IMR-90 (cell line): ENCODE results near the gene GRM8. TPM values are rescaled to one million over a fixed set of nuclear protein-coding genes. Genes with fewer than 3 reads are reported as not detected.

ENCODE experiments used
- ATAC-seq: fragments of 200-7000 bp; cut with Tn5 transposase; 2 replicates; pipeline ENCODE4 v1.9.1; 2020; ENCODE audit warnings: low read depth, mild to moderate bottlenecking, moderate library complexity
- BruUV-seq: library from RNA; stranded (reverse); fragments of 400-500 nt; replicated peaks from 2 replicates; lab custom pipeline; 2021; lab: Mats Ljungman, UMichigan
- CTCF ChIA-PET: fragments of 300-600 bp; formaldehyde crosslinking; extraction: SDS; loops from one replicate; lab custom pipeline; 2021; ENCODE audit warnings: antibody characterized with exemption; lab: Yijun Ruan, JAX
- POLR2A ChIA-PET: fragments of 300-600 bp; sonication (Branson Sonifier 250); formaldehyde crosslinking; loops from one replicate; lab custom pipeline; 2022; ENCODE audit warnings: antibody characterized with exemption; ENCODE audit not compliant: unreplicated experiment; lab: Charles Lee
- DNase-seq: peaks from one replicate; pipeline ENCODE4 v3.0.0; 2013
- H2AFZ ChIP-seq: replicated peaks from 2 replicates; pipeline ENCODE3; 2013; ENCODE audit warnings: low read length, mild to moderate bottlenecking; ENCODE audit not compliant: poor library complexity
- H2AK5ac ChIP-seq: 2 replicates; pipeline ENCODE4 v1.6.1; 2013; ENCODE audit warnings: low read depth, low read length, inconsistent platforms
- H2AK9ac ChIP-seq: replicated peaks from 2 replicates; pipeline ENCODE3; 2013; ENCODE audit warnings: mild to moderate bottlenecking, low read depth, low read length, moderate library complexity; ENCODE audit not compliant: poor library complexity
- H2BK120ac ChIP-seq: 2 replicates; pipeline ENCODE4 v1.6.1; 2013; ENCODE audit warnings: low read depth, low read length, inconsistent platforms
- H2BK15ac ChIP-seq: 3 replicates; pipeline ENCODE4 v1.6.1; 2013; ENCODE audit warnings: low read depth, low read length, inconsistent platforms
- H2BK20ac ChIP-seq: 2 replicates; pipeline ENCODE4 v1.6.1; 2013; ENCODE audit warnings: low read depth, mild to moderate bottlenecking, inconsistent platforms, low read length, moderate library complexity
- H2BK5ac ChIP-seq: 2 replicates; pipeline ENCODE4 v1.6.1; 2013; ENCODE audit warnings: mild to moderate bottlenecking, low read depth, low read length, inconsistent platforms; ENCODE audit not compliant: poor library complexity, severe bottlenecking
- H3K14ac ChIP-seq: replicated peaks from 2 replicates; pipeline ENCODE4 v1.6.1; 2013; ENCODE audit warnings: low read depth, low read length, inconsistent platforms
- H3K18ac ChIP-seq: 2 replicates; pipeline ENCODE4 v1.6.1; 2013; ENCODE audit warnings: low read depth, low read length, control low read depth
- H3K23ac ChIP-seq: 2 replicates; pipeline ENCODE4 v1.6.1; 2013; ENCODE audit warnings: low read depth, low read length, inconsistent platforms
- H3K27ac ChIP-seq: 2 replicates; pipeline ENCODE4 v1.5.1; 2013; ENCODE audit warnings: mild to moderate bottlenecking, control low read depth, low read length; ENCODE audit not compliant: insufficient read depth
- H3K27me3 ChIP-seq: 2 replicates; pipeline ENCODE4 v1.6.1; 2013; ENCODE audit warnings: low read length; ENCODE audit not compliant: control insufficient read depth, insufficient read depth
- H3K36me3 ChIP-seq: 2 replicates; pipeline ENCODE4 v1.6.1; 2013; ENCODE audit warnings: low read length, mixed read lengths; ENCODE audit not compliant: control insufficient read depth, insufficient read depth
- H3K4ac ChIP-seq: 2 replicates; pipeline ENCODE4 v1.6.1; 2013; ENCODE audit warnings: low read depth, low read length, inconsistent platforms
- H3K4me1 ChIP-seq: 2 replicates; pipeline ENCODE4 v1.6.1; 2013; ENCODE audit warnings: low read length, mixed read lengths; ENCODE audit not compliant: control insufficient read depth, insufficient read depth
- H3K4me2 ChIP-seq: 2 replicates; pipeline ENCODE4 v1.6.1; 2013; ENCODE audit warnings: low read depth, mild to moderate bottlenecking, control low read depth, low read length, moderate library complexity
- H3K4me3 ChIP-seq: 2 replicates; pipeline ENCODE4 v1.5.1; 2013; ENCODE audit warnings: low read depth, mild to moderate bottlenecking, control low read depth, low read length, moderate library complexity; ENCODE audit not compliant: insufficient read depth
- H3K56ac ChIP-seq: 2 replicates; pipeline ENCODE4 v1.6.1; 2013; ENCODE audit warnings: low read length, inconsistent platforms; ENCODE audit not compliant: insufficient read depth; ENCODE audit errors: extremely low read depth
- H3K79me1 ChIP-seq, 2 experiments: 2 replicates each; pipeline ENCODE4 v1.6.1; 2013; ENCODE audit warnings: low read length in 2 of 2, inconsistent platforms in 1 of 2, low read depth in 1 of 2
- H3K9ac ChIP-seq: 2 replicates; pipeline ENCODE4 v1.6.1; 2013; ENCODE audit warnings: low read depth, low read length, control low read depth
- H3K9me1 ChIP-seq: 2 replicates; pipeline ENCODE4 v1.6.1; 2013; ENCODE audit warnings: low read length, inconsistent platforms; ENCODE audit not compliant: insufficient read depth
- H3K9me3 ChIP-seq: 2 replicates; pipeline ENCODE4 v1.6.1; 2013; ENCODE audit warnings: low read length; ENCODE audit not compliant: control insufficient read depth, insufficient read depth
- H4K20me1 ChIP-seq: 2 replicates; pipeline ENCODE4 v1.6.1; 2013; ENCODE audit warnings: low read length, inconsistent platforms; ENCODE audit not compliant: insufficient read depth
- H4K5ac ChIP-seq: 2 replicates; pipeline ENCODE4 v1.6.1; 2013; ENCODE audit warnings: mild to moderate bottlenecking, low read depth, low read length, control low read depth
- H4K8ac ChIP-seq, 2 experiments: 2 replicates each; pipeline ENCODE4 v1.6.1; 2013; ENCODE audit warnings: low read depth in 2 of 2, low read length in 2 of 2, control low read depth in 1 of 2, inconsistent platforms in 1 of 2
- H4K91ac ChIP-seq: 2 replicates; pipeline ENCODE4 v1.6.1; 2013; ENCODE audit warnings: low read depth, low read length, inconsistent platforms; ENCODE audit not compliant: insufficient read depth
- BHLHE40 ChIP-seq: fragments of 150-350 bp; IDR thresholded peaks from 2 replicates; pipeline ENCODE4 v1.6.1; 2016; ENCODE audit warnings: mild to moderate bottlenecking, low read depth, low read length
- CTCF ChIP-seq: conservative IDR thresholded peaks from 2 replicates; pipeline ENCODE4 v1.5.1; 2012; ENCODE audit warnings: mild to moderate bottlenecking, low read depth, low read length, improper control_type of control experiment
- POLR2A ChIP-seq: IDR thresholded peaks from 2 replicates; pipeline ENCODE4 v1.6.1; 2012; ENCODE audit warnings: mild to moderate bottlenecking, low read depth, low read length
- RCOR1 ChIP-seq: IDR thresholded peaks from 2 replicates; pipeline ENCODE4 v1.6.1; 2012; ENCODE audit warnings: mild to moderate bottlenecking, low read length, improper control_type of control experiment; ENCODE audit not compliant: insufficient replicate concordance
- SMC3 ChIP-seq: fragments of 150-350 bp; IDR thresholded peaks from 2 replicates; pipeline ENCODE4 v1.6.1; 2016; ENCODE audit warnings: low read depth, mild to moderate bottlenecking, antibody characterized with exemption, low read length, moderate library complexity
- WGBS, 2 experiments: methylation state at CpG; one replicate each; pipeline versions ENCODE4 v1.1.5 to v1.1.7; 2013; ENCODE audit warnings: missing lambda C conversion rate in 2 of 2; ENCODE audit not compliant: insufficient read length in 1 of 2; ENCODE audit errors: extremely low coverage in 2 of 2; 5-methylcytosine and 5-hydroxymethylcytosine counted together
- dilution Hi-C: fragments of 300-500 bp; cut with HindIII; formaldehyde crosslinking; loops from one replicate; pipeline ENCODE4 v1.14.3; 2018; ENCODE audit warnings: low sequenced_read_pairs; ENCODE audit not compliant: unreplicated experiment
- in situ Hi-C: fragments of 300-500 bp; cut with MboI; formaldehyde crosslinking; loops from 3 replicates; pipeline ENCODE4 v1.14.3; 2019; ENCODE audit warnings: low sequenced_read_pairs, inconsistent platforms, mixed read lengths
- intact Hi-C: fragments of 100-400 bp; cut with micrococcal nuclease; formaldehyde crosslinking; loops from 2 replicates; pipeline ENCODE4 v1.10.0; 2022
- polyA plus RNA-seq, 3 experiments: library from polyadenylated mRNA; depleted of rRNA; stranded (reverse); fragments of >200 nt; gene quantifications; 2 replicates each; pipeline ENCODE4 v1.2.3, GENCODE V29; 2012; ENCODE audit warnings: low replicate concordance in 1 of 3
- total RNA-seq: library from RNA; depleted of rRNA; stranded (reverse); fragments of >200 nt; gene quantifications from 2 replicates; pipeline ENCODE4 v1.2.3, GENCODE V29; 2012

The GRM8 gene
- total and polyA plus RNA-seq, 2 of the 4 experiments (the other 2 are of a cell fraction): not detected

- no CpG with 5 or more reads among the region's 1 CpG for WGBS, 2 experiments
- no peak overlapping the region for H2AFZ ChIP-seq
- no peak overlapping the region for H2BK120ac ChIP-seq
- intact Hi-C loops: no loop called here
- no peak overlapping the region for H2AK9ac ChIP-seq
- H3K79me1 ChIP-seq: no peaks in the 10 kb centered on the region
- H2AK5ac ChIP-seq: no peak overlapping the region
- no peak for ATAC-seq
- H3K4me1 ChIP-seq: no peaks in the 10 kb centered on the region
- no peak overlapping the region for H3K4me3 ChIP-seq
- H2BK5ac ChIP-seq: no peak overlapping the region
- BruUV-seq: no TSS peak
- H3K23ac ChIP-seq: no peak overlapping the region
- H2BK20ac ChIP-seq: no peak overlapping the region
- H4K20me1 ChIP-seq: no peaks in the 10 kb centered on the region
- no peaks in the 10 kb centered on the region for H3K27me3 ChIP-seq
- no peak overlapping the region for H3K9ac ChIP-seq
- no peak overlapping the region for H3K27ac ChIP-seq
- no peak overlapping the region for H3K14ac ChIP-seq
- in situ Hi-C loops: no loop called here
- DNase-seq: no peak
- no peak overlapping the region for H3K56ac ChIP-seq
- H4K8ac ChIP-seq: no peak overlapping the region
- dilution Hi-C loops: no loop called here
- H3K36me3 ChIP-seq: no peaks in the 10 kb centered on the region
- H3K4ac ChIP-seq: no peak overlapping the region
- no peaks in the 10 kb centered on the region for H3K9me1 ChIP-seq
- no peak for TF ChIP-seq RCOR1
- TF ChIP-seq POLR2A: no peak
- no peak for TF ChIP-seq BHLHE40
- TF ChIP-seq CTCF: no peak
- TF ChIP-seq SMC3: no peak
- POLR2A ChIA-PET: no interaction called here
- no peak overlapping the region for H4K5ac ChIP-seq
- no peak overlapping the region for H4K91ac ChIP-seq
- no peak overlapping the region for H2BK15ac ChIP-seq
- H3K4me2 ChIP-seq: no peak overlapping the region
- CTCF ChIA-PET: no interaction called here
- H3K18ac ChIP-seq: no peak overlapping the region
- H3K9me3 ChIP-seq: peaks cover 27% of the 10 kb centered on the region
Observed at GRCh38 chr7:126689037-126689436, 563.7 kb downstream of the GRM8 start.
